Left ventricle myocardium inferior (tissue), 1 donor: ENCODE data around the gene CDK5R1. TPM values are rescaled to one million over a fixed set of nuclear protein-coding genes. Genes with fewer than 3 reads are reported as not detected.

Experiments used
- DNase-seq: peaks from one replicate; pipeline ENCODE4 v3.0.0-alpha.2; 2020
- H3K27ac ChIP-seq: fragments of 200-600 bp; replicated peaks from 2 replicates; pipeline ENCODE4 v1.8.0; 2021
- H3K27me3 ChIP-seq: fragments of 200-600 bp; 2 replicates; pipeline ENCODE4 v1.8.0; 2021; ENCODE audit warnings: low read depth
- H3K36me3 ChIP-seq: fragments of 200-600 bp; 2 replicates; pipeline ENCODE4 v1.8.0; 2021
- H3K4me1 ChIP-seq: fragments of 200-600 bp; 2 replicates; pipeline ENCODE4 v1.8.0; 2021
- H3K4me3 ChIP-seq: fragments of 200-600 bp; 2 replicates; pipeline ENCODE4 v1.8.0; 2021; ENCODE audit warnings: mild to moderate bottlenecking, moderate library complexity
- H3K9me3 ChIP-seq: fragments of 200-600 bp; replicated peaks from 2 replicates; pipeline ENCODE4 v1.8.0; 2021
- intact Hi-C: fragments of 100-400 bp; cut with micrococcal nuclease; formaldehyde crosslinking; loops from one replicate; pipeline ENCODE4 v1.11.0; 2022
- total RNA-seq: library from RNA; stranded (reverse); fragmentation: NEBNext Ultra II Directional; extraction: Animal tissue kit (Norgen Biotek cat#: 25700); gene quantifications from one replicate; pipeline ENCODE4 v1.2.1, GENCODE V29; 2021
- TF ChIP-seq, protein P1 (sequence below): fragments of 200-600 bp; IDR thresholded peaks from 2 replicates; pipeline ENCODE4 v1.8.0; 2021; ENCODE audit warnings: antibody characterized with exemption, mild to moderate bottlenecking, borderline replicate concordance
- donor health status: DM: no; HTN: yes; CAD: no; lungs with severe emphysema.

CDK5R1 gene
- total RNA-seq, 1 donor from 2014 or later, result 1.5 TPM

DNA sequence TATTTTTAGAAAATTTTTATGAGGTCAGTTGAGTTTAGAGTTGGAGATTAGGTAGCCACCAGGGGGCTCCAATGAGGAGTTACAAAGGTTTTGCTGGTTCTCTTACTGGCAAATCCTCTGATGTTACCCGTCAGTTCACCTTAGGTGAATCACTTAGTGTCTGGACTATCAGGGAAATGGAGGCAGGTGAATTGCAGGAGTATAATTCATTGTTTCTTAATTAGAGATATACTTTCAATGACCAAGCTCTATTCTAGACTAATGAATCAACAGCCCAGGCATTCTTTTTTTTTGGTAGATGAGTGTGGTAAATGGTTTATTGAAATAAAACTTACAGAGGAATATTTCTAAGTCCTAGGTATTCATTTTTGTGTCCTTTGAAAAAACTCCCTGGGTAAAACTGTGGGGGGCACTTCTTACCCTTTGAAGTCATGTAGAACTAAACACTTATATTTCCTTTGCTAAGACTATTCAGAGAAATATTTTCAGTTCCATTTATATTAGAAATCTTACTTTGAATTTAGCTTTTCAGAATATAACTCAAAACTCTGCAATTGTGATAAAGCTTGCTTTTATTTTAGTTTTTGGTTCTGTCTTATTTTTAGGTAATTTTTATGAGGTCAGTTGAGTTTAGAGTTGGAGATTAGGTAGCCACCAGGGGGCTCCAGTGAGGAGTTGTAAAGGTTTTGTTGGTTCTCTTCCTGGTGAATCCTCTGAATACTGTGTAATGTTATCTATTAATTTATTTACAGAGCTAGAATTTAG, 24.8 kb upstream of the CDK5R1 start:
- H3K27me3 ChIP-seq, result no peaks in the 10 kb centered on the region
- peaks cover 90% of the 10 kb centered on the region for H3K36me3 ChIP-seq
- H3K4me1 ChIP-seq, result peaks cover 18% of the 10 kb centered on the region
- no peak overlapping the region for H3K27ac ChIP-seq
- H3K9me3 ChIP-seq, result no peaks in the 10 kb centered on the region
- TF ChIP-seq, protein P1, sequence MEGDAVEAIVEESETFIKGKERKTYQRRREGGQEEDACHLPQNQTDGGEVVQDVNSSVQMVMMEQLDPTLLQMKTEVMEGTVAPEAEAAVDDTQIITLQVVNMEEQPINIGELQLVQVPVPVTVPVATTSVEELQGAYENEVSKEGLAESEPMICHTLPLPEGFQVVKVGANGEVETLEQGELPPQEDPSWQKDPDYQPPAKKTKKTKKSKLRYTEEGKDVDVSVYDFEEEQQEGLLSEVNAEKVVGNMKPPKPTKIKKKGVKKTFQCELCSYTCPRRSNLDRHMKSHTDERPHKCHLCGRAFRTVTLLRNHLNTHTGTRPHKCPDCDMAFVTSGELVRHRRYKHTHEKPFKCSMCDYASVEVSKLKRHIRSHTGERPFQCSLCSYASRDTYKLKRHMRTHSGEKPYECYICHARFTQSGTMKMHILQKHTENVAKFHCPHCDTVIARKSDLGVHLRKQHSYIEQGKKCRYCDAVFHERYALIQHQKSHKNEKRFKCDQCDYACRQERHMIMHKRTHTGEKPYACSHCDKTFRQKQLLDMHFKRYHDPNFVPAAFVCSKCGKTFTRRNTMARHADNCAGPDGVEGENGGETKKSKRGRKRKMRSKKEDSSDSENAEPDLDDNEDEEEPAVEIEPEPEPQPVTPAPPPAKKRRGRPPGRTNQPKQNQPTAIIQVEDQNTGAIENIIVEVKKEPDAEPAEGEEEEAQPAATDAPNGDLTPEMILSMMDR, result peak; percentile 58
- no peak overlapping the region for H3K4me3 ChIP-seq
- no peak for DNase-seq
- intact Hi-C loops, result loop anchor here (5.0 kb wide), 1 partner anchor 295 kb away; no protein-coding TSS in a partner anchor

DNA sequence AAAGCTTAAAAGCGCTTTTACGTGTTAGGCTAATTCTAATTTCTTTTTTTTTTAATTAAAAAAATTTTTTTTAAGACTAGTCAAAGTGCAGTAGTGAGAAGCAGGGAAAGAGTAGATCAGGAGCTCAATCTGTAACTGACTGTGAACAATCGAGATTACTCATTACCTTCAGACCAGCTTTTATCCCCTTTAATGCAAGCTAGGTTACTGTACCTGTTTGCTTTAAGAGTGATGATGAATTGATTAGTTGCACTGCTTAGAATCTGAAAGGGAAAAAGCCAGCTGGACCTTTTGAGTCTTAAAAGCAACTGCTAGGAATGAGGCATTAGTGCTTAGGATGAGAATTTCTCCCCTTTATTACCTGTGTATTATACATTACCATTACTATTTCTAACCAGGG, 23.5 kb upstream of the CDK5R1 start:
- H3K27me3 ChIP-seq, result no peaks in the 10 kb centered on the region
- TF ChIP-seq, protein P1, result no peak
- H3K27ac ChIP-seq, result no peak overlapping the region
- intact Hi-C loops, result loop anchor here (5.0 kb wide), 1 partner anchor 294 kb away; no protein-coding TSS in a partner anchor
- H3K4me1 ChIP-seq, result peaks cover 15% of the 10 kb centered on the region
- H3K9me3 ChIP-seq, result no peaks in the 10 kb centered on the region
- H3K4me3 ChIP-seq, result no peak overlapping the region
- H3K36me3 ChIP-seq, result peaks cover 90% of the 10 kb centered on the region
- DNase-seq, result no peak

DNA sequence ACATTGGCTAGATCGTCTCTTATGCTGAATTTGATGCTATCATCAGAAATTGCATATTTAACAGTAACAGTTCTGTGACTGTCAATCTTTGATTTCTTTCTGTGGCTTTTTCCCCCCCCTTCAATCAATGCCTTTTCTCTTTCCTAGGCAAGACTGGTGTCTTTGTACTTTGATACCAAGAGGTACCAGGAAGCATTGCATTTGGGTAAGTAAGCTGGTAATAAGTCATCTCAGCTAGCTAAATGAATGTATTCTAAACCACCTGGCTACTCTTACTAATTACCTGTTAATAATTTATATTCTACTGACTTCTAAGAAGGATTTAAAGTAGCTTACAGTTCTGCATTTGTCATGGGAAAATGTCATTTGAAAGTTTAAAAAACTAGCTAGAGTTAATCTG, 22.4 kb upstream of the CDK5R1 start:
- TF ChIP-seq, protein P1, result no peak
- Histone ChIP-seq H3K27ac (no peak overlapping the region), H3K4me1 (peaks cover 21% of the 10 kb centered on the region), H3K4me3 (no peak overlapping the region), H3K27me3 (no peaks in the 10 kb centered on the region), H3K9me3 (no peaks in the 10 kb centered on the region), H3K36me3 (peaks cover 89% of the 10 kb centered on the region)
- intact Hi-C loops, result loop anchor here (5.0 kb wide), 1 partner anchor 293 kb away; no protein-coding TSS in a partner anchor
- no peak for DNase-seq

DNA sequence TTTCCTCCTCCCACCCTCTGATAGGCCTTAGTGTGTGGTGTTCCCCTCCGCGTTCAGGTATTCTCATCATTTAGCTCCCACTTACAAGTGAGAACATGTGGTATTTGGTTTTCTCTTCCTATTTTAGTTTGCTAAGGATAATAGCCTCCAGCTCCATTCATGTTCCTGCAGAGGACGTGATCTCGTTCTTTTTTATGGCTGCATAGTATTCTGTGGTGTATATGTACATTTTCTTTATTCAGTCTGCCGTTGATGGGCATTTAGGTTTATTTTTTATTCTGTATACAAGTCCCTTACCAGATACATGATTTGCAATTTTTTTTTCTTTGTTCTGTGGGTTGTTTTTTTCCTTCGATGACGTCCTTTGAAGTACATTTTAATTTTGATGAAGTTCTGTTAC, 18.8 kb upstream of the CDK5R1 start:
- no peak overlapping the region for H3K4me3 ChIP-seq
- no peaks in the 10 kb centered on the region for H3K27me3 ChIP-seq
- DNase-seq, result no peak
- no peak overlapping the region for H3K27ac ChIP-seq
- peaks cover 95% of the 10 kb centered on the region for H3K36me3 ChIP-seq
- H3K4me1 ChIP-seq, result peaks cover 25% of the 10 kb centered on the region
- H3K9me3 ChIP-seq, result no peaks in the 10 kb centered on the region
- intact Hi-C loops, result no loop called here
- TF ChIP-seq, protein P1, result no peak

DNA sequence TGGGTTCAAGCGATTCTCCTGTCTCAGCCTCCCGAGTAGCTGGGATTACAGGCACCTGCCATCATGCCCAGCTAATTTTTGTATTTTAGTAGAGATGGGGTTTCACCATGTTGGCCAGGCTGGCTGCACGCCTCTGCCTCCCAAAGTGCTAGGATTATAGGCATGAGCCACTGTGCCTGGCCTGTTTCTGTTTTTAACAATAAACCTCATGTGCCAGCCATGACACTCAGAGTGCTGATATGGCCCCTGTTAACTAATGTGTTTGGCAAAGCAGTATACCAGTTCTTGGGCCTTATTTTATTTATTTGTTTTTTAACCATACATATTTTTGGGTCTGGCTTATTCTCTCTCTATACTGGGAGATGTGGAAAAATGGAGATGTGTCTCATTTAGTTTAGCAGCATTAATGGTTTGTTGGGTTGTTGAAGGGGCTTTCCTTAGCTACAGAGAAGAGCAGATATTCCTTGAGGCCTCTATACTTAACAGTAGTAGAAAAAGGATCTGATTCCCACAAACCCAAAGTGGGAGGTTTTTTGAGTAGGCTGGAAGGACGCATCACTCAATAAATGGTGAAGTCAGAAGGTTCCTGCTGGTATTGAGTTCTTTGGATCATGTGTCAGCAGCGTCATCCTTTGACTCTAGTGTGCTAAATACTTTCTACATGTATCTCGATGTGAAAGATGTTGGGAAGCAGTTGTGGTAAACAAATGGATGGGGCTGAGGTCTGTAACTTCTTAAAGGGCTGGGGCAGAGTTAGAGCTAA, 16.2 kb upstream of the CDK5R1 start:
- Histone ChIP-seq H3K4me3 (no peak overlapping the region), H3K27ac (peak overlapping the region; percentile 22), H3K36me3 (peaks cover 95% of the 10 kb centered on the region), H3K9me3 (no peaks in the 10 kb centered on the region), H3K27me3 (no peaks in the 10 kb centered on the region), H3K4me1 (peaks cover 25% of the 10 kb centered on the region)
- TF ChIP-seq, protein P1, result no peak
- DNase-seq, result no peak
- intact Hi-C loops, result no loop called here
